HG03558 (cell line): Measurements from ENCODE around the gene USP28.

Source experiments
- ATAC-seq: cut with Tn5 transposase; IDR thresholded peaks from one replicate; pipeline ENCODE4 v1.9.1; 2021; ENCODE audit warnings: moderate number of reproducible peaks; ENCODE audit not compliant: unreplicated experiment; ENCODE audit errors: extremely low read depth

The USP28 gene

GRCh38 chr11:113876798-113877669 is 1.7 kb upstream of the USP28 start:
- no peak for ATAC-seq

- no peak for ATAC-seq
Observed at GRCh38 chr11:113876074-113876797, 864 bp upstream of the USP28 start.

- ATAC-seq, result peak; percentile 17
Observed at GRCh38 chr11:113874581-113875233, 665 bp downstream of the USP28 start.

GRCh38 chr11:113874096-113874495 is 1.3 kb downstream of the USP28 start:
- no peak for ATAC-seq

GRCh38 chr11:113873236-113873626 is 2.1 kb downstream of the USP28 start:
- ATAC-seq, result no peak

GRCh38 chr11:113871336-113871735 is 4.0 kb downstream of the USP28 start:
- ATAC-seq, result no peak

- ATAC-seq, result no peak
Observed at GRCh38 chr11:113867843-113868503, 7.4 kb downstream of the USP28 start.

- no peak for ATAC-seq
Observed at GRCh38 chr11:113865873-113866272, 9.5 kb downstream of the USP28 start.

GRCh38 chr11:113864410-113864809 is 11.0 kb downstream of the USP28 start:
- no peak for ATAC-seq

- no peak for ATAC-seq
Observed at GRCh38 chr11:113862435-113862834, 12.9 kb downstream of the USP28 start.

GRCh38 chr11:113859665-113860064 is 15.7 kb downstream of the USP28 start:
- ATAC-seq, result no peak

- ATAC-seq, result no peak
Observed at GRCh38 chr11:113856966-113857759, 18.2 kb downstream of the USP28 start.

GRCh38 chr11:113855803-113856202 is 19.6 kb downstream of the USP28 start:
- no peak for ATAC-seq

GRCh38 chr11:113850188-113850587 is 25.2 kb downstream of the USP28 start:
- ATAC-seq, result no peak

GRCh38 chr11:113849713-113850112 is 25.7 kb downstream of the USP28 start:
- ATAC-seq, result no peak

GRCh38 chr11:113847580-113847979 is 27.8 kb downstream of the USP28 start:
- no peak for ATAC-seq

- no peak for ATAC-seq
Observed at GRCh38 chr11:113847111-113847510, 28.3 kb downstream of the USP28 start.

- no peak for ATAC-seq
Observed at GRCh38 chr11:113841691-113842090, 33.7 kb downstream of the USP28 start.

GRCh38 chr11:113840932-113841664 is 34.3 kb downstream of the USP28 start:
- ATAC-seq, result no peak
